GM19372 (cell line): ENCODE data around the gene ERBB4.

Source experiments
- ATAC-seq: cut with Tn5 transposase; IDR thresholded peaks from one replicate; pipeline ENCODE4 v1.9.1; 2021; ENCODE audit warnings: mild to moderate bottlenecking, low read depth, moderate library complexity; ENCODE audit not compliant: unreplicated experiment

The ERBB4 gene

DNA sequence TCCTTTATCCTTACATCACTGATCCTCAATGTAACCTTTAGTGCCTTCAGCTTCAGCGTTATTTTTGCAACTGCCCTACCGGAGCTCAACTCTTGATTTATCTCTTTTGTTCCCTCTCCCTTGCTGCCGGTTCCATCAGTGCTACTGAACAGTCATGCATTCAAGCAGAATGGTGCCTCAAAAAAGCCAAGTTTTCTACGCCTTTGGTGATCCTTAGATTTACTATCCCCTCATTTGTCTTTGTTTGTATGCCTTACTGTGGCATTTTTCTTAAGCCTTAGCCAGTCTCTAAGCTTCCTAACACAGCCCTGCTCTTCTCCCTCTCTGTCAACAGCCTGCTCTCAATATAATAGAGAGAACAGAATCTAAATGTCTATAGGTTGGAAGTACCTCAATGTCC lies 1134.5 kb downstream of the ERBB4 start:
- ATAC-seq: no peak

GRCh38 chr2:211401328-211401727 lies 1137.3 kb downstream of the ERBB4 start:
- ATAC-seq: no peak

DNA sequence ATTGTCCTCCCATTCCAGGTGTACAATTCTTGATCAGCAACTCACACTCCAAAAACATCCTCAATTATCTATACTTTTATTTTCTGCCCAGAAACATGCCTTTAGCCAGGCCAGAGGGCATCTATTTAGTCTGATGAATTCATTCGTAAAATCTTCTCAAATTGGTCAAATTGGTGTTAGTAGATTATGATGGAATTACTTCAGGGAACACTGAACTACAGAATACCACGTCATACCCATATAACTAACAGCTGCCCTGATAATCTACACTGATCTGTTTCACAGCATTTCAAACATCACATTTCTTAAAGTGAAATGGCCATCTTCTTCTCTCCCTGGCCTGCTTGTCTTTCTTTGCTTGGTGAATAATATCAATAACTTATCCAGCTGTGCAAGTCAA lies 1140.8 kb downstream of the ERBB4 start:
- ATAC-seq: no peak

GRCh38 chr2:211396815-211397214 lies 1141.8 kb downstream of the ERBB4 start:
- ATAC-seq: no peak

- ATAC-seq: no peak
Measured at GRCh38 chr2:211391189-211391567, 1147.4 kb downstream of the ERBB4 start.

GRCh38 chr2:211390536-211391188 lies 1147.9 kb downstream of the ERBB4 start:
- ATAC-seq: no peak

GRCh38 chr2:211387734-211388133 lies 1150.9 kb downstream of the ERBB4 start:
- no peak for ATAC-seq

GRCh38 chr2:211380041-211380440 lies 1158.6 kb downstream of the ERBB4 start:
- ATAC-seq: no peak

GRCh38 chr2:211376410-211376809 lies 1162.2 kb downstream of the ERBB4 start:
- ATAC-seq: no peak

GRCh38 chr2:211373203-211373602 lies 1165.4 kb downstream of the ERBB4 start:
- ATAC-seq: no peak

- no peak for ATAC-seq
Measured at GRCh38 chr2:211371465-211371864, 1167.1 kb downstream of the ERBB4 start.

- ATAC-seq: no peak
Measured at GRCh38 chr2:211368467-211368866, 1170.1 kb downstream of the ERBB4 start.

DNA sequence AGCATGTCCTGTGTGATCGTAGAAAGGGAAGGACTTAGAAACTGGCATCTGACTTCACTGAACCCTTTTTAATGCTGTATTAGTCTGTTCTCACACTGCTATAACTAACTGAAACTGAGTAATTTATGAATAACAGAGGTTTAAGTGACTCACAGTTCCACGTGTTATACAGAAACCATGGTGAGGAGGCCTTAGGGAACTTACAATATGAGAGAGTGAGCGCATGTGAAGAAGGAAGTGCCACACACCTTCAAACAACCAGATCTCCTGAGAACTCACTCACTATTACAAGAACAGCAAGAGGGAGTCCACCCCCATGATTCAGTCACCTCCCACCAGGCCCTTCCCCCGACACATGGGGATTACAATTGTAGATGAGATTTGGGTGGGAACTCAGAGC lies 1170.9 kb downstream of the ERBB4 start:
- ATAC-seq: peak; percentile 85

- ATAC-seq: no peak
Measured at GRCh38 chr2:211367293-211367692, 1171.3 kb downstream of the ERBB4 start.

DNA sequence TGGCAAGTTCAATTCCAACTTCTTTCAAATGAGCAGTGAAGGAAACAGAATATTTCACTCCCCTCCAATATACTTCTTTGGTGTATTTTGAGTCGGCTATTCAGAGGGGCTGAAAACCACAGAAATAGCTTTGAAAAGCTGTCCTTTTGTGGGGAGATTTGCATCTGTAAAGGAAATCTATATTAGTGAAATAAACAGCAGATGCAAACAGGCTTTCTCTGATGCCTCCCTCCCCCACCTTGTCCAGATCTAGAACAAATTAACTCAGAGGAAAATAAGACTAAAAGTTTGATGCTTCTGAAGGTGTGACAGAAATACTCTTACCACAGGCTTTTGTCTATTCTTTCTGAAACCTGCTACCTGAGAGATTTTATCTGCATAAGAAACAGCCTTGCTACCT lies 1173.7 kb downstream of the ERBB4 start:
- ATAC-seq: no peak

DNA sequence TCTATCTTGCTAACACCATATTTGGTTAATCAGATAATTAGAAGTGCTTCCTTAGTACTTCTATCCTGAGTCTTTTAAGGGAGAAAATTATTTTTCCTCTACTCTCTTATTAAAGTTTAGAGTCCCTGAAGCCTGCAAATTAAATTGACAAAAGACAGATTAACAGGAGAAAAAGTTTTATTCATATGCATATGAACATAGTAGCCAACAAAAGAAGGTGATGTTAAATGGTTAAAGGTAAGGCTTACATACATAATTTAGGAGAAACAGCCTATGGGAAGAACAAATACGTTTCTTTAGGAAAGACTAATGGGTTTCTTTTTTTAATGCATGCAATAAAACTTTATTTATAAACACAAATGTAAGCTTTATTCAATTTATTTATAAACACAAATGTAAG lies 1177.2 kb downstream of the ERBB4 start:
- ATAC-seq: no peak

DNA sequence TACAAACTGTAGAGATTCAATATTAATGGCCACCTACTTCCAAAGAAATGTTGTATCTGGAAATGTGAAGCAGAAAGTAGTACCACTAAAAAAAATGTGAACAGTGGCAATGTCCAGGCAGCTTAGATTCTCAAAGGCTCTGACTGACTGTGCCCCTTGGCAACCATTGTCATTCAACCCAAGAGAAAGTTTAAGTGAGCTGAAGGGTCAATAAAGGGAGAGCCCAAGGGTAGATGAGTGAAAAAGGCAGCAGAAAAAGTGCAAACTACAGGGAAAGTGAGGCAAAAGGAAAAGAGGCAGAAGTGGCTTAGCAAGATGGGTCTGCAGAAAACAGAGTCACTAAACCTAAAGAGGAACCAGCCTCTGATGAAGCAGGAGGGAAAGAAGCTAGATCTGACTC lies 1179.3 kb downstream of the ERBB4 start:
- ATAC-seq: no peak

GRCh38 chr2:211358504-211358903 lies 1180.1 kb downstream of the ERBB4 start:
- no peak for ATAC-seq

GRCh38 chr2:211354481-211354880 lies 1184.1 kb downstream of the ERBB4 start:
- no peak for ATAC-seq

DNA sequence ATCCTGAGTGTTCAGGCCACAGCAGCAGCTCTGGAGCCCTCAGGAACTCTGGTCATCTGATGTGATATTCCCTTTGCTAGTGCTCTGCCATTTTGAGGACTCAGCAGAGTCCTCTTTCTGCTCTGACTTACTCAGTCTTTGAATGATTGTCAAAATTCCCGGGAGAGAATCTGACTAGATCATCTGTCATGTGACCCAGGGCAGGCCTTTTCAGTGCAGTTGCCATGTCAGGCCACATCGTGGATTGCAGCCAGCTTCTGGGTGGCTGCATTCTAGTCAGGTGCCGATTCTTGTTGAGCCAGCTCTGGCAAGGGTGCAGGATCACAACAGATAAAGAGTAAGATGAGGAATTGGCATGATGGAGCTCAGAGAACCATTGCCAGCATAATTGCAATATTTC lies 1186.6 kb downstream of the ERBB4 start:
- no peak for ATAC-seq

- no peak for ATAC-seq
Measured at GRCh38 chr2:211349031-211349430, 1189.6 kb downstream of the ERBB4 start.

DNA sequence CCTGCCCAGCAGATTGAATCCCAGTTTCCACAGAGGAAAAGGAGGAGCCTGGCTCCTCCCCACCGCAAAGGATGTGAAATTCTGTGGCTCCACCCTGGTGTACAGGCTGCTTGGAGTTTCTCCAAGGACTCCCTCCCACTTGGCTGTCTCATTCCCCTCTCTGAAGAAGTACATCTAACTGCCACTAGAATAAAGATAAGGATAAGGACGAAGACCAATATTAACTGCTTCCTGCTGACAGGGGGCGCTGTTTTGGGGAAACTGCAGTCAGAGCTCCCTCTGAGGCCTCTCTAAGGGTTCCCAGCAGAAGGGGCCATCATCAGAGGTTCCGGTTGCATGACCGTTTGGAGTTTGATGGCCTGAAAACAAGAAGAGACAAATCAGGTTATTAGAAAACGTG lies 1191.3 kb downstream of the ERBB4 start:
- no peak for ATAC-seq

DNA sequence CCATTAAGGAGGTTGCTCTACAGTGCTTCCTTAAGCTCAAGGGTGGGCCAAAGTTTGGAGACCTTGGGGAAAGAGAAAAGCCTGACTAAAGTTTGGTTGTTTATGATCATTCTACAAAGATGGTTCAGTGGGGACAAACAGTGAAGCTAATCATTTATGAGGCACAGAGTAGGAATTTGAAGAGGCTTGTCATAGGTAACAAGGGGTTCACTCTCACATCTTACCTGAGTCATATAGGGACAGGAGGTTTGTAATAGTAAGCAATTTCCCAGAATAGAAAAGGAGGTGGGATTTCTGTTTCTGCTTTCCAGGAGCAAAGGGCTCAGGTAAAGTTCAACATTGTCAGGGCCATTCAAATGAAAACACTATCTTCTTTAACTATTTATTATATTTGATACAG lies 1194.3 kb downstream of the ERBB4 start:
- no peak for ATAC-seq
